SK-N-SH (cell line): ENCODE results near the gene RNU4-1. TPM values are rescaled to one million over a fixed set of nuclear protein-coding genes. Genes with fewer than 3 reads are reported as not detected.

Experiments used
- CTCF ChIA-PET: fragments of 300-600, 350-600 bp; formaldehyde crosslinking; extraction: SDS; loops from one replicate; lab custom pipeline; 2021; lab: Yijun Ruan, JAX
- POLR2A ChIA-PET: fragments of 350-600 bp; sonication (Branson Sonifier 250); formaldehyde crosslinking; extraction: SDS; loops from one replicate; lab custom pipeline; 2020; ENCODE audit warnings: antibody characterized with exemption, inconsistent platforms; lab: Yijun Ruan, JAX
- DNase-seq: peaks from one replicate; pipeline ENCODE4 v3.0.0; 2012
- H2AFZ ChIP-seq: fragments of 200-600 bp; sonication (generic); 2 replicates; pipeline ENCODE4 v1.8.1; 2016; ENCODE audit warnings: antibody characterized with exemption, mild to moderate bottlenecking, low read depth
- H3F3A ChIP-seq: fragments of 200-600 bp; sonication (generic); replicated peaks from 2 replicates; pipeline ENCODE3; 2016; ENCODE audit warnings: antibody characterized with exemption, mild to moderate bottlenecking; ENCODE audit not compliant: insufficient read depth
- H3K27ac ChIP-seq, 2 experiments: fragments of 200-500 bp in 1 of 2; fragments of 200-600 bp in 1 of 2; sonication (Bioruptor generic) in 1 of 2; sonication (generic), shearing (Covaris generic) in 1 of 2; 2 replicates each; pipeline versions ENCODE4 v1.5.1 to v1.6.1; 2014 to 2016; ENCODE audit warnings: low read depth in 2 of 2, inconsistent platforms in 1 of 2, low read length in 1 of 2, mild to moderate bottlenecking in 1 of 2, mixed read lengths in 1 of 2
- H3K27me3 ChIP-seq: fragments of 200-600 bp; sonication (generic), shearing (Covaris generic); 2 replicates; pipeline ENCODE4 v1.6.1; 2016; ENCODE audit warnings: mixed run types; ENCODE audit not compliant: insufficient read depth
- H3K36me3 ChIP-seq, 2 experiments: fragments of 200-500 bp in 1 of 2; fragments of 200-600 bp in 1 of 2; sonication (Bioruptor generic) in 1 of 2; sonication (generic) in 1 of 2; replicated peaks in 1 of 2; 2 replicates each; pipeline versions ENCODE3 to v1.5.1; 2014 to 2016; ENCODE audit warnings: low read length in 1 of 2, mild to moderate bottlenecking in 1 of 2; ENCODE audit not compliant: insufficient read depth in 2 of 2, control insufficient read depth in 1 of 2
- H3K4me1 ChIP-seq, 2 experiments: fragments of 200-500 bp in 1 of 2; fragments of 200-600 bp in 1 of 2; sonication (Bioruptor generic) in 1 of 2; sonication (generic), shearing (Covaris generic) in 1 of 2; 2 replicates each; pipeline versions ENCODE4 v1.5.1 to v1.6.1; 2014 to 2016; ENCODE audit warnings: low read depth in 1 of 2, low read length in 1 of 2, mixed run types in 1 of 2; ENCODE audit not compliant: insufficient read depth in 2 of 2, control insufficient read depth in 1 of 2
- H3K4me2 ChIP-seq: fragments of 200-600 bp; sonication (generic), shearing (Covaris generic); 2 replicates; pipeline ENCODE4 v1.6.1; 2017; ENCODE audit warnings: mixed run types
- H3K4me3 ChIP-seq, 2 experiments: fragments of 200-500 bp in 1 of 2; fragments of 200-600 bp in 1 of 2; sonication (Bioruptor generic) in 1 of 2; sonication (generic), shearing (Covaris generic) in 1 of 2; 2 replicates each; pipeline versions ENCODE4 v1.5.1 to v1.8.1; 2014 to 2016; ENCODE audit warnings: low read depth in 2 of 2, inconsistent platforms in 1 of 2, low read length in 1 of 2, mild to moderate bottlenecking in 1 of 2, mixed read lengths in 1 of 2, moderate library complexity in 1 of 2
- H3K79me2 ChIP-seq: fragments of 200-600 bp; sonication (generic); 2 replicates; pipeline ENCODE4 v1.8.1; 2017; ENCODE audit warnings: mild to moderate bottlenecking; ENCODE audit not compliant: insufficient read depth
- H3K9ac ChIP-seq: fragments of 200-600 bp; sonication (generic); 2 replicates; pipeline ENCODE4 v1.6.1; 2017; ENCODE audit warnings: mixed run types
- H3K9me2 ChIP-seq: fragments of 200-600 bp; sonication (generic); 2 replicates; pipeline ENCODE4 v1.6.1; 2017; ENCODE audit warnings: mixed run types
- H3K9me3 ChIP-seq: fragments of 200-600 bp; sonication (generic); 2 replicates; pipeline ENCODE4 v1.6.1; 2017; ENCODE audit warnings: mixed run types, mild to moderate bottlenecking, moderate library complexity
- H4K20me1 ChIP-seq: fragments of 200-600 bp; sonication (generic); 2 replicates; pipeline ENCODE4 v1.6.1; 2017; ENCODE audit warnings: mild to moderate bottlenecking, mixed run types; ENCODE audit not compliant: insufficient read depth
- CHD2 ChIP-seq: fragments of 150-350 bp; IDR thresholded peaks from 2 replicates; pipeline ENCODE4 v1.6.1; 2018; ENCODE audit warnings: low read length; ENCODE audit not compliant: partially characterized antibody
- EP300 ChIP-seq, 2 experiments: IDR thresholded peaks; 2 replicates each; pipeline versions ENCODE4 v1.4.0 to v1.6.1; 2012; ENCODE audit warnings: borderline replicate concordance in 1 of 2, low read depth in 1 of 2, low read length in 1 of 2
- EZH2phosphoT487 ChIP-seq: fragments of 200-600 bp; sonication (generic); IDR thresholded peaks from 2 replicates; pipeline ENCODE4 v1.6.1; 2017; ENCODE audit warnings: low read depth, mixed run types, mild to moderate bottlenecking, antibody characterized with exemption, moderate library complexity, borderline replicate concordance
- FOSL2 ChIP-seq: IDR thresholded peaks from 2 replicates; pipeline ENCODE4 v1.4.0; 2012; ENCODE audit warnings: low read depth, mild to moderate bottlenecking, moderate library complexity, borderline replicate concordance
- FOXJ3 ChIP-seq: sonication (generic); formaldehyde crosslinking; IDR thresholded peaks from 2 replicates; pipeline ENCODE4 v1.5.1; 2020; ENCODE audit warnings: mild to moderate bottlenecking, missing genetic modification reagents
- FOXM1 ChIP-seq: IDR thresholded peaks from 2 replicates; pipeline ENCODE4 v1.4.0; 2012; ENCODE audit warnings: low read depth, mild to moderate bottlenecking
- GABPA ChIP-seq: IDR thresholded peaks from 2 replicates; pipeline ENCODE4 v1.4.0; 2012; ENCODE audit warnings: low read depth, mild to moderate bottlenecking
- MEF2A ChIP-seq: IDR thresholded peaks from 2 replicates; pipeline ENCODE4 v1.4.0; 2012; ENCODE audit warnings: low read depth, borderline replicate concordance
- MXI1 ChIP-seq: IDR thresholded peaks from 2 replicates; pipeline ENCODE4 v1.6.1; 2012; ENCODE audit warnings: mild to moderate bottlenecking, low read depth, low read length, improper control_type of control experiment
- POLR2AphosphoS5 ChIP-seq: IDR thresholded peaks from 2 replicates; pipeline ENCODE4 v1.6.1; 2012; ENCODE audit warnings: low read depth, low read length
- RAD21 ChIP-seq: IDR thresholded peaks from 2 replicates; pipeline ENCODE4 v1.6.1; 2012; ENCODE audit warnings: mild to moderate bottlenecking, low read length
- RXRA ChIP-seq: IDR thresholded peaks from 2 replicates; pipeline ENCODE4 v1.4.0; 2012; ENCODE audit warnings: low read depth, mild to moderate bottlenecking, borderline replicate concordance
- SIN3A ChIP-seq: IDR thresholded peaks from 2 replicates; pipeline ENCODE4 v1.6.1; 2012; ENCODE audit warnings: low read depth, mild to moderate bottlenecking, low read length, moderate library complexity, borderline replicate concordance
- SMC3 ChIP-seq: IDR thresholded peaks from 2 replicates; pipeline ENCODE4 v1.6.1; 2012; ENCODE audit warnings: low read depth, low read length, improper control_type of control experiment
- USF2 ChIP-seq: fragments of 150-350 bp; IDR thresholded peaks from 2 replicates; pipeline ENCODE4 v1.6.1; 2017; ENCODE audit warnings: antibody characterized with exemption, low read length, low read depth, borderline replicate concordance
- WGBS: methylation state at CpG from one replicate; pipeline ENCODE4 v1.1.6; 2017; ENCODE audit warnings: low lambda C conversion rate; 5-methylcytosine and 5-hydroxymethylcytosine counted together
- polyA plus RNA-seq, 3 experiments: library from polyadenylated mRNA; depleted of rRNA; stranded (reverse); fragments of >200 nt; gene quantifications; 2 replicates each; pipeline ENCODE4 v1.2.3, GENCODE V29; 2012
- TF ChIP-seq, protein P1 (sequence below): IDR thresholded peaks from 2 replicates; pipeline ENCODE4 v1.4.0; 2012; ENCODE audit warnings: low read depth
- TF ChIP-seq, protein P2 (sequence below): fragments of 200-600 bp; sonication (generic); IDR thresholded peaks from 2 replicates; pipeline ENCODE4 v1.6.1; 2017; ENCODE audit warnings: antibody characterized with exemption, mild to moderate bottlenecking, moderate library complexity
- TF ChIP-seq, protein P3 (sequence below): fragments of 150-350 bp; IDR thresholded peaks from 2 replicates; pipeline ENCODE4 v1.6.1; 2016; ENCODE audit warnings: mild to moderate bottlenecking, low read depth, low read length
- TF ChIP-seq, protein P4 (sequence below): IDR thresholded peaks from 2 replicates; pipeline ENCODE4; 2012

The RNU4-1 gene
- polyA plus RNA-seq, 1 of the 3 experiments (the other 2 are of a cell fraction) = not detected

DNA sequence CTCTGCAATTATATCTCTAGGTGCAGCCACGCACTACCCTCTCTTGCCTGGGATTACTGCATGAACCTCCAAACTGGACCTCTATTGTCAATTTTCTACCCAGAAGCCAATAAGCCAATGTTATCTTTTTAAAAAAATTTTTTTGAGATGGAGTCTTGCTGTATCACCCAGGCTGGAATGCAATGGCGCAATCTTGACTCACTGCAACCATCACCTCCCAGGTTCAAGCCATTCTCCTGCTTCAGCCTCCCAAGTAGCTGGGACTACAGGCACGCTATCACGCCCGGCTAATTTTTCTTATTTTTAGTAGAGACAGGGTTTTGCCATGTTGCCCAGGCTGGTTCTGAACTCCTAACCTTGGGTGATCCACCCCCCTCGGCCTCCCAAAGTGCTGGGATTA is 16.3 kb downstream of the RNU4-1 start:
- TF ChIP-seq FOXM1 (no peak), GABPA (no peak), CHD2 (no peak), FOXJ3 (no peak), POLR2AphosphoS5 (no peak), SIN3A (no peak), SMC3 (no peak), MEF2A (no peak), RXRA (no peak)
- TF ChIP-seq, protein P1, sequence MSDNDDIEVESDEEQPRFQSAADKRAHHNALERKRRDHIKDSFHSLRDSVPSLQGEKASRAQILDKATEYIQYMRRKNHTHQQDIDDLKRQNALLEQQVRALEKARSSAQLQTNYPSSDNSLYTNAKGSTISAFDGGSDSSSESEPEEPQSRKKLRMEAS = no peak
- TF ChIP-seq, protein P2, sequence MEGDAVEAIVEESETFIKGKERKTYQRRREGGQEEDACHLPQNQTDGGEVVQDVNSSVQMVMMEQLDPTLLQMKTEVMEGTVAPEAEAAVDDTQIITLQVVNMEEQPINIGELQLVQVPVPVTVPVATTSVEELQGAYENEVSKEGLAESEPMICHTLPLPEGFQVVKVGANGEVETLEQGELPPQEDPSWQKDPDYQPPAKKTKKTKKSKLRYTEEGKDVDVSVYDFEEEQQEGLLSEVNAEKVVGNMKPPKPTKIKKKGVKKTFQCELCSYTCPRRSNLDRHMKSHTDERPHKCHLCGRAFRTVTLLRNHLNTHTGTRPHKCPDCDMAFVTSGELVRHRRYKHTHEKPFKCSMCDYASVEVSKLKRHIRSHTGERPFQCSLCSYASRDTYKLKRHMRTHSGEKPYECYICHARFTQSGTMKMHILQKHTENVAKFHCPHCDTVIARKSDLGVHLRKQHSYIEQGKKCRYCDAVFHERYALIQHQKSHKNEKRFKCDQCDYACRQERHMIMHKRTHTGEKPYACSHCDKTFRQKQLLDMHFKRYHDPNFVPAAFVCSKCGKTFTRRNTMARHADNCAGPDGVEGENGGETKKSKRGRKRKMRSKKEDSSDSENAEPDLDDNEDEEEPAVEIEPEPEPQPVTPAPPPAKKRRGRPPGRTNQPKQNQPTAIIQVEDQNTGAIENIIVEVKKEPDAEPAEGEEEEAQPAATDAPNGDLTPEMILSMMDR = no peak
- TF ChIP-seq, all 33 proteins: peak for 0
- Histone ChIP-seq H4K20me1 (no peaks in the 10 kb centered on the region), H3K9me3 (no peaks in the 10 kb centered on the region), H3K36me3 (no peaks in the 10 kb centered on the region), H2AFZ (no peak overlapping the region), H3K27me3 (no peaks in the 10 kb centered on the region), H3K4me2 (no peak overlapping the region), H3K9me2 (no peaks in the 10 kb centered on the region), H3K4me3 (no peak overlapping the region), H3F3A (no peaks in the 10 kb centered on the region), H3K4me1 (no peaks in the 10 kb centered on the region), H3K27ac (no peak overlapping the region), H3K9ac (no peak overlapping the region), H3K79me2 (no peaks in the 10 kb centered on the region)
- CTCF ChIA-PET = interaction anchor here (1.6 to 3.3 kb wide), 2 partner anchors 9 to 49 kb away, joined by 3 to 14 read pairs; no protein-coding TSS in a partner anchor
- POLR2A ChIA-PET = no interaction called here
- DNase-seq = no peak
- 89% methylated on average over 6 of the region's 6 CpGs for WGBS

- Histone ChIP-seq H3K79me2 (peaks cover 27% of the 10 kb centered on the region), H4K20me1 (peaks cover 17% of the 10 kb centered on the region), H3K27ac (no peak overlapping the region), H3K9ac (no peak overlapping the region), H3K27me3 (no peaks in the 10 kb centered on the region), H3K9me3 (no peaks in the 10 kb centered on the region), H2AFZ (no peak overlapping the region), H3K9me2 (no peaks in the 10 kb centered on the region), H3F3A (peaks cover 6% of the 10 kb centered on the region), H3K4me2 (no peak overlapping the region), H3K4me3 (no peak overlapping the region), H3K4me1 (peaks cover 10 to 19% of the 10 kb centered on the region in 2 experiments; a peak in 3 of 4 replicates), H3K36me3 (no peaks in the 10 kb centered on the region)
- ChIA-PET CTCF (interaction anchor here (1.0 to 21.5 kb wide), 8 partner anchors 8 to 66 kb away, joined by 3 to 618 read pairs (median 14); partner anchors contain the start of gene SIRT4), POLR2A (interaction anchor here (4.2 to 6.9 kb wide), 2 partner anchors 24 to 67 kb away, joined by 38 to 53 read pairs; partner anchors contain the start of genes RNU4-1, RNU4-2 and RPLP0)
- no peak for TF ChIP-seq CHD2
- no peak for TF ChIP-seq RAD21
- no peak for TF ChIP-seq SIN3A
- no peak for TF ChIP-seq FOXM1
- no peak for TF ChIP-seq SMC3
- TF ChIP-seq, protein P3, sequence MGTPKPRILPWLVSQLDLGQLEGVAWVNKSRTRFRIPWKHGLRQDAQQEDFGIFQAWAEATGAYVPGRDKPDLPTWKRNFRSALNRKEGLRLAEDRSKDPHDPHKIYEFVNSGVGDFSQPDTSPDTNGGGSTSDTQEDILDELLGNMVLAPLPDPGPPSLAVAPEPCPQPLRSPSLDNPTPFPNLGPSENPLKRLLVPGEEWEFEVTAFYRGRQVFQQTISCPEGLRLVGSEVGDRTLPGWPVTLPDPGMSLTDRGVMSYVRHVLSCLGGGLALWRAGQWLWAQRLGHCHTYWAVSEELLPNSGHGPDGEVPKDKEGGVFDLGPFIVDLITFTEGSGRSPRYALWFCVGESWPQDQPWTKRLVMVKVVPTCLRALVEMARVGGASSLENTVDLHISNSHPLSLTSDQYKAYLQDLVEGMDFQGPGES = no peak
- TF ChIP-seq, protein P4, sequence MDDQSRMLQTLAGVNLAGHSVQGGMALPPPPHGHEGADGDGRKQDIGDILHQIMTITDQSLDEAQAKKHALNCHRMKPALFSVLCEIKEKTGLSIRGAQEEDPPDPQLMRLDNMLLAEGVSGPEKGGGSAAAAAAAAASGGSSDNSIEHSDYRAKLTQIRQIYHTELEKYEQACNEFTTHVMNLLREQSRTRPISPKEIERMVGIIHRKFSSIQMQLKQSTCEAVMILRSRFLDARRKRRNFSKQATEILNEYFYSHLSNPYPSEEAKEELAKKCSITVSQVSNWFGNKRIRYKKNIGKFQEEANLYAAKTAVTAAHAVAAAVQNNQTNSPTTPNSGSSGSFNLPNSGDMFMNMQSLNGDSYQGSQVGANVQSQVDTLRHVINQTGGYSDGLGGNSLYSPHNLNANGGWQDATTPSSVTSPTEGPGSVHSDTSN = no peak
- TF ChIP-seq GABPA = no peak
- TF ChIP-seq USF2 = no peak
- no peak for TF ChIP-seq MXI1
- no peak for TF ChIP-seq FOSL2
- no peak for TF ChIP-seq EZH2phosphoT487
- no peak for TF ChIP-seq FOXJ3
- no peak for TF ChIP-seq EP300 (IDR thresholded peaks at IDR 0.05; ENCODE audit: borderline replicate concordance in 1 of 2, low read depth in 1 of 2, low read length in 1 of 2)
- DNase-seq = no peak
- WGBS = 86% methylated on average over 4 of the region's 4 CpGs
These were observed 25.3 kb downstream of the RNU4-1 start for GRCh38 chr12:120267736-120268135.
